ENCODE results near the gene AP5M1. TPM values are rescaled to one million over a fixed set of nuclear protein-coding genes. Genes with fewer than 3 reads are reported as not detected.

AP5M1 gene
- total and polyA plus RNA-seq, 2 experiments from 2014 or later, result 35.6 to 37.4 TPM

DNA sequence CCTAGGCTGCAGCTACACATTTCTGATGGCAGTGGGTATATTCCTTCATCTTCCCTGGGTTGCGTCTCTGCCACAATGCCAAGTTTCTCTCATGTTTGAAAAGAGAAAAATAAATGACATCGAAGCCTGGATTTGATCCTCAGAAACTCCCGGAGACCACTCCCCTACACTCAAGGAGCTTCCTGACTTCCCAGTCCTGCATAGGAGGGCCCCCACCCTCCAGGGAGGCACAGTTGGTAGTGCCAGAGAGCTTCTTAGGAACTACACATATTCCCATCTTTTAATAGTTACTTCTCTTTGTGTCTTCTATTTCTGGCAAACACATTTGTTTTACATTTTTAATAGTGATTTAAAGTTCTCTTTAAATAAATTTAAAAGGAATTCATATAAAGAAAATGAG lies 30.7 kb downstream of the AP5M1 start:
- TF ChIP-seq EZH2phosphoT487 (IDR thresholded peaks at IDR 0.05; ENCODE audit: insufficient read depth, low read depth), result no peak
- no peak for TF ChIP-seq EZH2 (IDR thresholded peaks at IDR 0.05; ENCODE audit: insufficient read depth, poor library complexity, severe bottlenecking)
- Histone ChIP-seq H3K27me3 (replicated peaks; ENCODE audit: insufficient read depth) (no peaks in the 10 kb centered on the region), H3K4me2 (ENCODE audit: unreplicated experiment) (no peak overlapping the region), H3K36me3 (ENCODE audit: low read depth) (no peaks in the 10 kb centered on the region), H4K20me1 (ENCODE audit: insufficient read depth) (no peaks in the 10 kb centered on the region), H3K9me2 (ENCODE audit: insufficient read depth) (no peaks in the 10 kb centered on the region), H3K9ac (no peak overlapping the region), H3K9me3 (ENCODE audit: low read depth) (no peaks in the 10 kb centered on the region), H2AFZ (no peak overlapping the region), H3K4me1 (ENCODE audit: insufficient read depth) (no peaks in the 10 kb centered on the region; the same call in 1 of the 2 replicates), H3K27ac (no peak overlapping the region), H3K79me2 (ENCODE audit: insufficient read depth) (no peaks in the 10 kb centered on the region), H3K4me3 (no peak overlapping the region), H3F3A (ENCODE audit: insufficient read depth) (no peaks in the 10 kb centered on the region)
- DNase-seq, result no peak
- 49 to 57% methylated on average over 3 of the region's 3 CpGs for WGBS, 2 experiments (ENCODE audit: low coverage in 1 of 2, low lambda C conversion rate in 2 of 2, missing lambda C conversion rate in 2 of 2)
- in situ Hi-C loops (cut with MboI), result no loop called here

DNA sequence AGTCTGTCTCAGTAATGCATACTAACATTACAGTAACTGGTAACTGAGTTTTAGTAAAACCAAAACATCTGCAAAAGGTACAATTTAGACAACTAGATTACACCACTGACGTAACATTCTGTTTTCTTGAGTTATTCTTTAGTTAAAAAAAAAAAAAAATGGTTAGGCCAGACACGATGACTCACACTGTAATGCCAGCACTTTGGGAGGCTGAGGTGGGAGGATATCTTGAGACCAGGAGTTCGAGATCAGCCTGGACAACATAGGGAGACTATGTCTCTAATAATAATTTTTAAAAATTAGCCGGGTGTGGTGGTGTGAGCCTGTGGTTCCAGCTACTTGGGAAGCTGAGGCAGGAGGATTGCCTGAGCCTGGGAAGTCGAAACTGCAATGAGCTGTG lies 34.1 kb downstream of the AP5M1 start:
- no peak overlapping the region for H2AFZ ChIP-seq
- H3K4me1 ChIP-seq (ENCODE audit: insufficient read depth), result no peaks in the 10 kb centered on the region
- H3K4me3 ChIP-seq, result no peak overlapping the region
- peaks cover 6% of the 10 kb centered on the region; the same call in 1 of the 2 replicates for H3K27me3 ChIP-seq (replicated peaks; ENCODE audit: insufficient read depth)
- WGBS, 2 experiments (ENCODE audit: low coverage in 1 of 2, low lambda C conversion rate in 2 of 2, missing lambda C conversion rate in 2 of 2), result 74 to 84% methylated on average over 5 of the region's 5 CpGs
- H3K9ac ChIP-seq, result no peak overlapping the region
- H3K9me2 ChIP-seq (ENCODE audit: insufficient read depth), result no peaks in the 10 kb centered on the region
- H3K36me3 ChIP-seq (ENCODE audit: low read depth), result no peaks in the 10 kb centered on the region
- no peak for TF ChIP-seq EZH2 (IDR thresholded peaks at IDR 0.05; ENCODE audit: insufficient read depth, poor library complexity, severe bottlenecking)
- TF ChIP-seq EZH2phosphoT487 (IDR thresholded peaks at IDR 0.05; ENCODE audit: insufficient read depth, low read depth), result no peak
- DNase-seq, result peak; percentile 10
- H3K79me2 ChIP-seq (ENCODE audit: insufficient read depth), result no peaks in the 10 kb centered on the region
- in situ Hi-C loops (cut with MboI), result loop anchor here (10.0 to 25.0 kb wide), 2 partner anchors 641 to 808 kb away; no protein-coding TSS in a partner anchor
- no peaks in the 10 kb centered on the region for H3F3A ChIP-seq (ENCODE audit: insufficient read depth)
- no peaks in the 10 kb centered on the region for H4K20me1 ChIP-seq (ENCODE audit: insufficient read depth)
- H3K9me3 ChIP-seq (ENCODE audit: low read depth), result no peaks in the 10 kb centered on the region
- H3K4me2 ChIP-seq (ENCODE audit: unreplicated experiment), result no peak overlapping the region
- no peak overlapping the region for H3K27ac ChIP-seq

DNA sequence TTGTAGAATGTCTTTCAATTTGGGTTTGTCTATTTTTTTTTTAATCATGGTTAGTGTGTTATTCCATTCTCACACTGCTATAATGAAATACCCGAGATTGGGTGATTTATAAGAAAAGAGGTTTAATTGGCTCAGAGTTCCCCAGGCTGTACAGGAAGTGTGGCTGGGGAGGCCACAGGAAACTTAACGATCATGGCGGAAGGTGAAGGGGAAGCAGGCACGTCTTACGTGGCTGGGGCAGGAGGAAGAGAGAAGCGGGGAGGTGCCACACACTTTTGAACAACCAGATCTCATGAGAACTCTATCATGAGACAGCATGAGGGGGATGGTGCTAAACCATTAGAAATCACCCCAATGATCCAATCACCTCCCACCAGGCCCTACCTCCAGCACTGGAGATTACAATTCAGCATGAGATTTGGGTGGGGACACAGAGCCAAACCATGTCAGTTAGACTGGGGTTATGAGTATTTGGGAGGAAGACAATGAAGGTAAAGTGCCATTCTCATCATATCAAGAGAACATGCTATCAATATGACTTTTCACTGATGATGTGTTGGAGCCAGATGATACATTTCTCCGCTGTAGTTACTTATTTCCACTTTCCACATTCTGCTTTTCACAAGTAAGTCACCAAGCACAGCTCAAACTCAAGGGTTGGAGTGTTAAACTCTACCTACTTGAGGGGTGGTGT lies 45.8 kb downstream of the AP5M1 start:
- no peak overlapping the region for H3K27ac ChIP-seq
- DNase-seq, result no peak
- no peaks in the 10 kb centered on the region for H3K4me1 ChIP-seq (ENCODE audit: insufficient read depth)
- H3F3A ChIP-seq (ENCODE audit: insufficient read depth), result no peaks in the 10 kb centered on the region
- in situ Hi-C loops (cut with MboI), result loop anchor here (25.0 kb wide), 1 partner anchor 652 kb away; no protein-coding TSS in a partner anchor
- no peaks in the 10 kb centered on the region for H3K9me3 ChIP-seq (ENCODE audit: low read depth)
- TF ChIP-seq EZH2 (IDR thresholded peaks at IDR 0.05; ENCODE audit: insufficient read depth, poor library complexity, severe bottlenecking) (no peak), EZH2phosphoT487 (IDR thresholded peaks at IDR 0.05; ENCODE audit: insufficient read depth, low read depth) (no peak)
- no peak overlapping the region for H3K9ac ChIP-seq
- H3K79me2 ChIP-seq (ENCODE audit: insufficient read depth), result no peaks in the 10 kb centered on the region
- H4K20me1 ChIP-seq (ENCODE audit: insufficient read depth), result no peaks in the 10 kb centered on the region
- no peak overlapping the region for H2AFZ ChIP-seq
- no peaks in the 10 kb centered on the region for H3K9me2 ChIP-seq (ENCODE audit: insufficient read depth)
- H3K27me3 ChIP-seq (replicated peaks; ENCODE audit: insufficient read depth), result peaks cover 7% of the 10 kb centered on the region
- no peak overlapping the region for H3K4me3 ChIP-seq
- H3K36me3 ChIP-seq (ENCODE audit: low read depth), result no peaks in the 10 kb centered on the region
- H3K4me2 ChIP-seq (ENCODE audit: unreplicated experiment), result no peak overlapping the region
- WGBS, 2 experiments (ENCODE audit: low coverage in 1 of 2, low lambda C conversion rate in 2 of 2, missing lambda C conversion rate in 2 of 2), result 53 to 55% methylated on average over 7 of the region's 7 CpGs

DNA sequence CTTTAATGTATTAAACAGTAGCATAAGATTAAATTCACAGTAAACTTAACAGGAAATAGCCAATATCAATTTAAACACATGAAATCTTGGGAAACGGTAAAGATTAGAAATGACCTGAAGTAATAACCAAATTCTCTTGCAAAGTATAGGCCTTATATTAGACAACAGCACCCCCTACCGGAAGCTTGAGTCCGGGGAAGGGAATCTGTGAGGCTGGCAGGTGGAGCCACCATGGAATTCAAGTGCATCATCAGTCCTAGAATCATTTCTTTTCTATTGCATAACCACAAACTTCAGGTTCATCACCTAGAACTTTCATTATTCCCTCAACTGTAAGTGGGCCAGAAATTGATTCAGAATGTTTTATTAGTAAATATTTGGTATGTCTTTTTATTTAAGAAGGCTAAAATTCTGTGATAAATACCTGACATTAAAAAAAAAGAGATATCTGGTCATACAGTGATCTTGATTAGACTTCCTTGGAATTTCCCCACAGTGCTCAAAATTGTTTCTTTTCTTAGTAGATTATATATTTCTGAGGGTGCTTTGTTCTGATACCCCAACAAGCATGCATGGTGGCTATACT lies 48.6 kb downstream of the AP5M1 start:
- H3K79me2 ChIP-seq (ENCODE audit: insufficient read depth), result no peaks in the 10 kb centered on the region
- H3K36me3 ChIP-seq (ENCODE audit: low read depth), result no peaks in the 10 kb centered on the region
- 0 to 3% methylated on average over 3 of the region's 3 CpGs for WGBS, 2 experiments (ENCODE audit: low coverage in 1 of 2, low lambda C conversion rate in 2 of 2, missing lambda C conversion rate in 2 of 2)
- no peaks in the 10 kb centered on the region for H3K9me2 ChIP-seq (ENCODE audit: insufficient read depth)
- no peaks in the 10 kb centered on the region for H3K4me1 ChIP-seq (ENCODE audit: insufficient read depth)
- in situ Hi-C loops (cut with MboI), result loop anchor here (25.0 kb wide), 1 partner anchor 655 kb away; no protein-coding TSS in a partner anchor
- no peaks in the 10 kb centered on the region for H3F3A ChIP-seq (ENCODE audit: insufficient read depth)
- H3K9me3 ChIP-seq (ENCODE audit: low read depth), result no peaks in the 10 kb centered on the region
- no peak overlapping the region for H3K27ac ChIP-seq
- H4K20me1 ChIP-seq (ENCODE audit: insufficient read depth), result no peaks in the 10 kb centered on the region
- DNase-seq, result peak; percentile 80
- no peak overlapping the region for H2AFZ ChIP-seq
- H3K4me3 ChIP-seq, result no peak overlapping the region
- no peak overlapping the region for H3K9ac ChIP-seq
- TF ChIP-seq EZH2 (IDR thresholded peaks at IDR 0.05; ENCODE audit: insufficient read depth, poor library complexity, severe bottlenecking) (no peak), EZH2phosphoT487 (IDR thresholded peaks at IDR 0.05; ENCODE audit: insufficient read depth, low read depth) (no peak)
- H3K4me2 ChIP-seq (ENCODE audit: unreplicated experiment), result no peak overlapping the region
- peaks cover 34% of the 10 kb centered on the region for H3K27me3 ChIP-seq (replicated peaks; ENCODE audit: insufficient read depth)

All from GM23248 (cell line).